WI38 (cell line): ENCODE results near the gene RAB10.
A peak's percentile ranks its signal among the peaks of the same experiment; 100 is the strongest.

Experiments
- H3K4me3 ChIP-seq: 2 replicates; pipeline ENCODE4 v1.5.1; 2011; ENCODE audit warnings: low read depth, mild to moderate bottlenecking, control low read depth, low read length
- CTCF ChIP-seq: IDR thresholded peaks from 2 replicates; pipeline ENCODE4 v1.5.1; 2012; ENCODE audit warnings: low read depth, mild to moderate bottlenecking, control low read depth, low read length

The RAB10 gene

GRCh38 chr2:26034637-26034992 lies 731 bp downstream of the RAB10 start:
- no peak for TF ChIP-seq CTCF

GRCh38 chr2:26035090-26035743 lies 1.3 kb downstream of the RAB10 start:
- no peak for TF ChIP-seq CTCF
- peak overlapping the region; percentile 84 for H3K4me3 ChIP-seq

More at GRCh38 chr2:26034637-26034992, 731 bp downstream of the RAB10 start:
- H3K4me3 ChIP-seq, result peak overlapping the region; percentile 84

GRCh38 chr2:26039603-26040323 lies 5.9 kb downstream of the RAB10 start:
- no peak overlapping the region for H3K4me3 ChIP-seq
- TF ChIP-seq CTCF, result no peak

GRCh38 chr2:26043109-26043508 lies 9.2 kb downstream of the RAB10 start:
- H3K4me3 ChIP-seq, result no peak overlapping the region

GRCh38 chr2:26043862-26044696 lies 10.2 kb downstream of the RAB10 start:
- no peak for TF ChIP-seq CTCF
- no peak overlapping the region for H3K4me3 ChIP-seq

More at GRCh38 chr2:26043109-26043508, 9.2 kb downstream of the RAB10 start:
- TF ChIP-seq CTCF, result no peak

- H3K4me3 ChIP-seq, result no peak overlapping the region
- TF ChIP-seq CTCF, result no peak
These were observed 14.9 kb downstream of the RAB10 start for GRCh38 chr2:26048791-26049190.

- TF ChIP-seq CTCF, result no peak
- no peak overlapping the region for H3K4me3 ChIP-seq
These were observed 15.8 kb downstream of the RAB10 start for GRCh38 chr2:26049641-26050040.
